ENCODE results near the gene SMYD3.

- no peak for TF ChIP-seq EP300 (IDR thresholded peaks at IDR 0.05)
- TF ChIP-seq, protein P1, sequence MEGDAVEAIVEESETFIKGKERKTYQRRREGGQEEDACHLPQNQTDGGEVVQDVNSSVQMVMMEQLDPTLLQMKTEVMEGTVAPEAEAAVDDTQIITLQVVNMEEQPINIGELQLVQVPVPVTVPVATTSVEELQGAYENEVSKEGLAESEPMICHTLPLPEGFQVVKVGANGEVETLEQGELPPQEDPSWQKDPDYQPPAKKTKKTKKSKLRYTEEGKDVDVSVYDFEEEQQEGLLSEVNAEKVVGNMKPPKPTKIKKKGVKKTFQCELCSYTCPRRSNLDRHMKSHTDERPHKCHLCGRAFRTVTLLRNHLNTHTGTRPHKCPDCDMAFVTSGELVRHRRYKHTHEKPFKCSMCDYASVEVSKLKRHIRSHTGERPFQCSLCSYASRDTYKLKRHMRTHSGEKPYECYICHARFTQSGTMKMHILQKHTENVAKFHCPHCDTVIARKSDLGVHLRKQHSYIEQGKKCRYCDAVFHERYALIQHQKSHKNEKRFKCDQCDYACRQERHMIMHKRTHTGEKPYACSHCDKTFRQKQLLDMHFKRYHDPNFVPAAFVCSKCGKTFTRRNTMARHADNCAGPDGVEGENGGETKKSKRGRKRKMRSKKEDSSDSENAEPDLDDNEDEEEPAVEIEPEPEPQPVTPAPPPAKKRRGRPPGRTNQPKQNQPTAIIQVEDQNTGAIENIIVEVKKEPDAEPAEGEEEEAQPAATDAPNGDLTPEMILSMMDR (IDR thresholded peaks at IDR 0.05): no peak
- no peak for TF ChIP-seq POLR2A (IDR thresholded peaks at IDR 0.05)
- TF ChIP-seq POLR2AphosphoS5 (IDR thresholded peaks at IDR 0.05): no peak
These were observed 569.0 kb downstream of the SMYD3 start for GRCh38 chr1:245938046-245938435.

Measured in gastroesophageal sphincter (tissue), 3 donors.